GM18499 (cell line): Measurements from ENCODE around the gene TMEM72.
A peak's percentile ranks its signal among the peaks of the same experiment; 100 is the strongest.

ENCODE experiments used
- ATAC-seq: cut with Tn5 transposase; IDR thresholded peaks from one replicate; pipeline ENCODE4 v1.9.1; 2021; ENCODE audit warnings: moderate number of reproducible peaks; ENCODE audit not compliant: insufficient read depth, unreplicated experiment

TMEM72 gene

DNA sequence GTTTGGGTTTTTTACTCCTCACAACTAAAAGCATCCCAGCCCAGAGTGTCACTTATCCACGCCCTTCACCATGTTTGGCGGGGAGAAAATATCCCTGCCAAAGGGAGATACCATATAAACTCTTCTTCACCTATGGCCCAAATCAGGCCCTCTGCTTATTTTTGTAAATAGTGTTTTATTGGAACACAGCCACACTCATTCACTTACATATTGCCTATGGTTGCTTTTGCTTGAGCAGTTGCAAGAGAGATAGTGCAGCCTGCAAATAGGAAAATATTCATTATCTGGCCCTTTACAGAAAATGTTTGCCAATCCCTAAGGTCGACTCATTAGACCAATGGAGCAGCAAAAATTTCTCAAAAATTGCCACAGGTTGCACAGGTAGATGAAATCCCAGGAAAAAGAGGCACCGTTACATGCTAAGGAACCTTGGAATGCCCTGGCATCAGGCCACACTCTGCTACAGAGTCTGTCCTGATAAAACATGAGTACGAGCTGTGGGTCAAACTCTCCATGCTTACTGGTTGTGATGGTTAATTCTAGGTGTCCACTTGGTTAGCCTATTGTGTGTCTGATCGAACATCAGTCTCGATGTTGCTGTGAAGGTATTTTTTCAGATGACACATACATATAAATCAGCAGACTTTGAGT lies 40.6 kb downstream of the TMEM72 start:
- no peak for ATAC-seq

- ATAC-seq = no peak
These were observed 41.7 kb downstream of the TMEM72 start for GRCh38 chr10:44952779-44953231.

- no peak for ATAC-seq
These were observed 42.9 kb downstream of the TMEM72 start for GRCh38 chr10:44954042-44954441.

- no peak for ATAC-seq
These were observed 43.8 kb downstream of the TMEM72 start for GRCh38 chr10:44954962-44955361.

GRCh38 chr10:44955413-44956070 lies 44.4 kb downstream of the TMEM72 start:
- no peak for ATAC-seq

DNA sequence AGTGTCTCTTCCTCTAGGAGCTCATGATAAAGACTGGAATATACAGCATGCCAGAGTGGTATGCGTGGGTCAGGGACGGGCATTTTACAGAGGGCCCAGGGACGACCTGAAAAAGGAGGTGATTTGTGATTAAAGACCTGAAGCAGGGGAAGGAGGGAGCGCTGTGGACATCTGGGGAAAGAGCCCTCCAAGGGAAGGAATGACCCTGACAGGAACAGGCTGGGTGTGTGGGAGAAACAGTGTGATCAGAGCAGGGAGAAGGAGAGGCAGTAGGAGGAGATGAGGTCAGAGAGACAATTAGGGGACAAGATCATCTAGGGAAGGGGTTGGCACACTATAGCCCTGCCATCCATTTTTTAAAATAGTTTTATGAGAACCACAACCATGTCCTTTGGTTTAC lies 45.1 kb downstream of the TMEM72 start:
- no peak for ATAC-seq

GRCh38 chr10:44956717-44957706 lies 45.9 kb downstream of the TMEM72 start:
- ATAC-seq = no peak

- ATAC-seq = no peak
These were observed 47.2 kb downstream of the TMEM72 start for GRCh38 chr10:44958196-44958897.

- ATAC-seq = no peak
These were observed 47.7 kb downstream of the TMEM72 start for GRCh38 chr10:44958898-44959246.

- ATAC-seq = peak; percentile 65
These were observed 48.3 kb downstream of the TMEM72 start, which contains the start of gene RASSF4 for GRCh38 chr10:44959247-44960087. Gene RASSF4, plus strand, starts transcription at chr10:44959802. Its CDS starts 10,401 bp downstream, at chr10:44970203.

DNA sequence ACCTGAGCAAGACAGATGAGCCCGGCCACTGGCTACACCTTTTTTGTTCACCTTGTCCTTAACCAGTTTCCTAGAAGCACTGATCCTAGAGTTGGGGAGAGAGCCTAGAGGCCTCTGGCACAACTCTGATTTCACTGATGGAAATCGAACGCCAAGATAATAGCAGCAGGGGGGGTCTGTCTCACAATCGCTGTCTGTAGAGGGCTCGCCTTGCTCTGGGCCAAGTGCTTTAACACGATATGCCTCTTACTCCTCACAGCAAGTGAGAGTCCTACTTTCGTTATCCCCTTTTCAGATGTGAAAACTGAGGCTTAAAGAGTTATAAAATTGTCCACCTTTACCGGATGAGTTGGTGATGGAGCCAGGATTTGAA lies 48.9 kb downstream of the TMEM72 start:
- no peak for ATAC-seq

GRCh38 chr10:44960482-44961229 lies 49.5 kb downstream of the TMEM72 start:
- no peak for ATAC-seq

- no peak for ATAC-seq
These were observed 50.1 kb downstream of the TMEM72 start for GRCh38 chr10:44961230-44961571.

DNA sequence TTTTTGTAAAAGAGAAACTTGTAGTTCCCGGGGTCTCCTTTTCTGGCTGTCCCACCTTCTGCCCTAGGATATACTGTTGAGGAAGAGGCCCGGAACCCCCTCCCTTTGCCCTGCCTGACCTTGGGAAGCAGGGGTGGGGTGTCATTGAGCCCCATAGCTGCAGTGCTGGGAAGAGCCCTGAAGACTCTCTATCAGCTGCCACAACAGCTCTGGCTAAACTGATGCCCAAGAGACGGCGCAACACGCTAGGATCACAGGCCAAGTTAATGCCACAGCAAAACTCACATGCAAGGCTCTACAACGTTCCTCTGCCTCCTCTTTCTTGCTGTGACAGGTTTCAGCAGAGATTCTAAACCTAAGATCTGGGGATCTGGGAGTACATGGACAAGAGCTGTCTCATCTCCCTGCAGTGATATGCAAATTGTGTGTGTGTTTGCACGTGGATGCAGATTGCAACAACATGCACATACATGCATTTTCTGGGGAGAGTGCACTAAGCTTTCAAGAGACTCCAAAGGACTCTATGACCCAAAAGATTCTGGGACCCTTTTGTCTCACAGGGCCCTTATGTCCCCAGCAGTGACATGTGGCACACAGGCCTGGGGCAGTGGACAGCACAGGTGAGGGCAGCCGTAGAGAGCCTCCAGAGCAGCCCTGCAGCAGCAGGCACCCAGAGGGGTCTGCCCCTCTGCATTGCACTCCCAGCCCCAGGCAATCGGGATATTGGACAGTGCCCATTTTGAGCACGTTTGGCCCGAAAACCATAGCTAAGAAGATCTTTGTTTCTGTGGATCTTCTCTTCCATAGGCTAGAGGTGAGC lies 51.0 kb downstream of the TMEM72 start:
- ATAC-seq = no peak

GRCh38 chr10:44962870-44963738 lies 52.0 kb downstream of the TMEM72 start:
- no peak for ATAC-seq

DNA sequence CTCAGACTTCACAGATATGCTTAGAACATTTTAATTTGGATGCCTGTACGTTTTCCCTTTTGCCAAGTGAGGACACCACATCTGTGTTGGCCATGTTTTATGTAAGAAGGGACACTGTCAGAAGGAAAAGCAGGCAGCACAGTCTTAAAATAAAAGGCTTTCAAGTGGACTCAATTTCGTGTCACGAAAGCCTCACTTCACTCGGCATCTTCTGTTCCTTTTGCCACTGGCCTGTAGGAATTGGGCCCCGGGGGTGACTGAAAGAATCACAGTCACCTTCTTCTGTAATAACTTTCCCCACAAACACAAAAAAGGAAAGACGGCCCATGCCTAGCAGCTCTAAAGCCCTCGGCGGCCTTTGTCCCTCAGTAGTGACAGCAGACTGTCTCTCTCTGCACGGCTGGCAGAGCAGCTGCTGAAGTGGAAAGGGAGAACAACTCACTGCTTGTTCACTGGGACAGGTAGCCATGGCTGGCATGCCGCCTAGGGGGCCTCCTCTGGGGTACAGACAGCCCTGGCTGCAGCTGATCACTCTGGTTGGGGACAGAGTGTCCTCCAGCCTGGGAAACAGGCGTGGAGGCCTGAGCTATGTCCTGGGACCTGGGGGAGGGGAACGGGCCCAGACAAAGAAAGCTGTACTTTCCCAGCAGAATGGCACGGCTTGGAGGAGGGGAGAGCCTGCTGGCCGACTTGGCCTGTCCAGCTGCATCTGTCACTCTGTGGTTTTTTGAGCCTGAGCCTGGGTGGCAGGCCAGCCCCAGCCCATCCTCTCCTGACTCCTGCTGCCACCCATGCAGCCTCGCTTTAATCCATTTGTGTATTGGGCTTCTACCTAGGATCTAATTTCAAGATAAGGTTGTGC lies 52.9 kb downstream of the TMEM72 start:
- no peak for ATAC-seq
